Breast epithelium (tissue), 4 donors: Measurements from ENCODE around the gene PDE7B. TPM values are rescaled to one million over a fixed set of nuclear protein-coding genes. Genes with fewer than 3 reads are reported as not detected.

ENCODE experiments used
- DNase-seq, 2 donors: peaks; one replicate each; pipeline ENCODE4 v3.0.0-alpha.2; 2019; ENCODE audit warnings: low spot score in 2 of 2
- H3K27ac ChIP-seq, 2 donors: fragments of 200-600 bp; sonication (generic) in 1 of 2; one replicate each; pipeline ENCODE4 v1.5.1; 2016 to 2019; ENCODE audit warnings: mild to moderate bottlenecking in 1 of 2
- H3K27me3 ChIP-seq, 2 donors: fragments of 200-600 bp; sonication (generic) in 1 of 2; one replicate each; pipeline versions ENCODE4 v1.5.1 to v1.6.0; 2017 to 2019; ENCODE audit warnings: control low read depth in 1 of 2, mild to moderate bottlenecking in 1 of 2
- H3K36me3 ChIP-seq: fragments of 200-600 bp; one replicate; pipeline ENCODE4 v1.5.1; 2019
- H3K4me1 ChIP-seq, 2 donors: fragments of 200-600 bp; sonication (generic); one replicate each; pipeline ENCODE4 v1.5.1; 2016 to 2019; ENCODE audit warnings: control low read depth in 1 of 2
- H3K4me3 ChIP-seq, 3 donors: fragments of 200-600 bp; sonication (generic); 1 replicate in 2 of 3; 2 replicates in 1 of 3; pipeline ENCODE4 v1.5.1; 2016 to 2019; ENCODE audit warnings: mild to moderate bottlenecking in 3 of 3, moderate library complexity in 2 of 3
- H3K9me3 ChIP-seq, 2 donors: fragments of 200-600 bp; sonication (generic) in 1 of 2; one replicate each; pipeline ENCODE4 v1.5.1; 2016 to 2019; ENCODE audit warnings: control low read depth in 1 of 2
- CTCF ChIP-seq, 3 donors: fragments of 450-650 bp; IDR thresholded peaks; one replicate each; pipeline ENCODE4 v1.5.1; 2016 to 2017; ENCODE audit warnings: antibody characterized with exemption in 3 of 3, mild to moderate bottlenecking in 3 of 3, moderate library complexity in 3 of 3
- POLR2A ChIP-seq: fragments of 450-650 bp; IDR thresholded peaks from one replicate; pipeline ENCODE4 v1.6.1; 2016; ENCODE audit warnings: antibody characterized with exemption, mild to moderate bottlenecking, moderate library complexity
- POLR2AphosphoS5 ChIP-seq, 3 donors: sonication (generic); formaldehyde crosslinking; IDR thresholded peaks; one replicate each; pipeline ENCODE4 v1.6.1; 2017; ENCODE audit warnings: antibody characterized with exemption in 3 of 3
- intact Hi-C: fragments of 100-400 bp; cut with DNase I; formaldehyde crosslinking; loops from one replicate; pipeline ENCODE4 v1.15.1; 2023; ENCODE audit warnings: low total_unique reads
- total RNA-seq, 3 donors: library from RNA; depleted of rRNA; stranded (reverse); fragments of >200 nt; gene quantifications; one replicate each; pipeline ENCODE4 v1.1.0, GENCODE V29; 2016

Gene PDE7B
- total RNA-seq, 3 donors from 2014 or later = 3.4 to 5.2 (median 5.1) TPM

DNA sequence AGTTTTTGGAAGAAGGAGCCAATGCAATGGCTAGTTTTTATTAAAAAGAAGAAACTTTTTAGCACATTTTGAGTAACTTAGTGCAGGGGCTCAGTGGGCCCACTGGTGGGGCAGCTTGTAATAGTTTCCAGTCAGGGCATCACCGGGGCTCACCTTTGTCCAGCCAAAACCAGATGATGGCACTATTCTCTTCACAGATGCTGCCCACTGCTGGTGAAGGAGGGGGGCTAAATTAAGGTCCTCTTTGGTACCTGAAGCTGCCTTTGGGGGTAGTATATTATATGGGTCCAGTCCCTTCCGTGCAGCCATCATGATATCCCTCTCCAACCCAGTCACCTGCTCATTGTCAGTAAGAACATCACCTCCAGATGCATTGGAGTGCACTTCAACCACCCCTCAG, 182.9 kb downstream of the PDE7B start:
- no peak for DNase-seq
- no peak overlapping the region for H3K4me3 ChIP-seq
- no peak for TF ChIP-seq POLR2A
- no peak for TF ChIP-seq CTCF (IDR thresholded peaks at IDR 0.05)
- TF ChIP-seq POLR2AphosphoS5 (IDR thresholded peaks at IDR 0.05) = no peak
- no peak overlapping the region for H3K27ac ChIP-seq
- peaks cover 0 to 4% of the 10 kb centered on the region in 2 donors for H3K4me1 ChIP-seq
- H3K9me3 ChIP-seq = no peaks in the 10 kb centered on the region
- no peaks in the 10 kb centered on the region for H3K36me3 ChIP-seq
- H3K27me3 ChIP-seq = no peaks in the 10 kb centered on the region
- intact Hi-C loops = no loop called here

DNA sequence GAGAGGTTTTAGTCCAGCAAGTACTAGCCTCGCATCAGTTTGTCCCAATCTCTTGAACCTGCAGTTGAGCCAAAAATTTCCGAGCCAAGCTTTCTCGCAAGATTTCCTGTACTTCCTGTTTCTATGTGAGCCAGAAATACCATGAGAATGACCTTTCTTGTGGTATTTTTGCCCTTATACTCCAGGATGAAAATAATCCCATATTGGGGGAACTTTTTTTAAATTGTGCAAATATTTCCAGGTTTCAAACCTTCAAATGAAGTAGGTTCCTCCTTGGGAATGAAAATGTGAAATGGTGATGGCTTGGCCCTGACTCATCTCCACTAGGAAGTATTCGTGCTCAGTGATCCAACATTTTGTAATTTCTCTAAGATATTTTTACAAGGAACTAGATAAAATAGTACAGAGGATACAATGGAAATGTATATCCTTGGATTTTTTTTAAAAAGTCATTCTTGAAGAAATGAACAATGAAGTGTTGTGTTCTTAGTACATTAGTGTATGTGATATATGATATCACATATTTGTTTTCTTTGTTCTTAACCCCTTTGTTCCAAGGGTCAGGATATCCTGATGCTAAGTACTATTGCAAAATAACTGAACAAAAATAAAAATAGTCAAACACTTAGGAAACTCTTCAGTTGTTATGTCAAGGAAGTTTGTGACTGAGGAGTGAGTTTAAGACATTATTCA, 184.0 kb downstream of the PDE7B start:
- intact Hi-C loops = no loop called here
- no peaks in the 10 kb centered on the region for H3K9me3 ChIP-seq

GRCh38 chr6:136036071-136036380, 184.5 kb downstream of the PDE7B start:
- intact Hi-C loops = no loop called here
- no peak for DNase-seq
- no peak for TF ChIP-seq POLR2AphosphoS5 (IDR thresholded peaks at IDR 0.05)
- TF ChIP-seq POLR2A = no peak
- Histone ChIP-seq H3K27me3 (no peaks in the 10 kb centered on the region), H3K9me3 (no peaks in the 10 kb centered on the region), H3K4me1 (peaks cover 0 to 4% of the 10 kb centered on the region in 2 donors), H3K27ac (peak overlapping the region in 1 of 2 donors; percentile 19), H3K36me3 (no peaks in the 10 kb centered on the region), H3K4me3 (no peak overlapping the region)

More for the DNA sequence above, 184.0 kb downstream of the PDE7B start:
- Histone ChIP-seq H3K36me3 (no peaks in the 10 kb centered on the region), H3K27me3 (no peaks in the 10 kb centered on the region), H3K4me3 (no peak overlapping the region), H3K27ac (peak overlapping the region; percentile 19 to 24), H3K4me1 (peaks cover 0 to 4% of the 10 kb centered on the region in 2 donors)
- no peak for DNase-seq
- no peak for TF ChIP-seq POLR2AphosphoS5 (IDR thresholded peaks at IDR 0.05)
- no peak for TF ChIP-seq CTCF (IDR thresholded peaks at IDR 0.05)
- TF ChIP-seq POLR2A = no peak

GRCh38 chr6:136036601-136037000, 185.1 kb downstream of the PDE7B start:
- Histone ChIP-seq H3K4me3 (no peak overlapping the region), H3K36me3 (no peaks in the 10 kb centered on the region), H3K4me1 (peaks cover 0 to 4% of the 10 kb centered on the region in 2 donors), H3K27ac (peak overlapping the region; percentile 27 to 30), H3K27me3 (no peaks in the 10 kb centered on the region), H3K9me3 (no peaks in the 10 kb centered on the region)
- TF ChIP-seq POLR2A = no peak
- TF ChIP-seq POLR2AphosphoS5 (IDR thresholded peaks at IDR 0.05) = no peak
- no peak for TF ChIP-seq CTCF (IDR thresholded peaks at IDR 0.05)
- intact Hi-C loops = no loop called here
- DNase-seq = no peak

- Histone ChIP-seq H3K27ac (peak overlapping the region; percentile 30 to 45), H3K27me3 (no peaks in the 10 kb centered on the region), H3K4me1 (peaks cover 0 to 4% of the 10 kb centered on the region in 2 donors), H3K4me3 (peak overlapping the region; percentile 25 to 56 (median 39)), H3K36me3 (no peaks in the 10 kb centered on the region), H3K9me3 (no peaks in the 10 kb centered on the region)
- DNase-seq = no peak
- TF ChIP-seq POLR2AphosphoS5 (IDR thresholded peaks at IDR 0.05) (no peak), CTCF (IDR thresholded peaks at IDR 0.05) (no peak), POLR2A (no peak)
- intact Hi-C loops = no loop called here
Measured at GRCh38 chr6:136037242-136037875, 185.9 kb downstream of the PDE7B start.
